GM18508 (cell line): ENCODE data around the gene ZNF469.

Experiments used
- ATAC-seq: cut with Tn5 transposase; IDR thresholded peaks from one replicate; pipeline ENCODE4 v1.9.1; 2021; ENCODE audit warnings: moderate number of reproducible peaks; ENCODE audit not compliant: insufficient read depth, unreplicated experiment

ZNF469 gene

GRCh38 chr16:88389191-88389590, 6.4 kb downstream of the ZNF469 start:
- ATAC-seq: no peak

- ATAC-seq: no peak
Measured at GRCh38 chr16:88389621-88390160, 6.9 kb downstream of the ZNF469 start.

- no peak for ATAC-seq
Measured at GRCh38 chr16:88390265-88390664, 7.5 kb downstream of the ZNF469 start.

GRCh38 chr16:88390735-88391134, 8.0 kb downstream of the ZNF469 start:
- no peak for ATAC-seq

- no peak for ATAC-seq
Measured at GRCh38 chr16:88391144-88391850, 8.5 kb downstream of the ZNF469 start.

- no peak for ATAC-seq
Measured at GRCh38 chr16:88392111-88392510, 9.4 kb downstream of the ZNF469 start.

- ATAC-seq: no peak
Measured at GRCh38 chr16:88392616-88393015, 9.9 kb downstream of the ZNF469 start.

GRCh38 chr16:88393034-88393433, 10.3 kb downstream of the ZNF469 start:
- ATAC-seq: no peak

- no peak for ATAC-seq
Measured at GRCh38 chr16:88393571-88393970, 10.8 kb downstream of the ZNF469 start.

GRCh38 chr16:88394426-88394825, 11.7 kb downstream of the ZNF469 start:
- no peak for ATAC-seq

GRCh38 chr16:88395669-88396584, 13.2 kb downstream of the ZNF469 start:
- no peak for ATAC-seq

- no peak for ATAC-seq
Measured at GRCh38 chr16:88398170-88398873, 15.6 kb downstream of the ZNF469 start.

- no peak for ATAC-seq
Measured at GRCh38 chr16:88398874-88399178, 16.1 kb downstream of the ZNF469 start.

- no peak for ATAC-seq
Measured at GRCh38 chr16:88400186-88400585, 17.4 kb downstream of the ZNF469 start.

GRCh38 chr16:88401604-88402246, 19.0 kb downstream of the ZNF469 start:
- ATAC-seq: no peak

GRCh38 chr16:88402551-88403240, 19.9 kb downstream of the ZNF469 start:
- ATAC-seq: no peak

GRCh38 chr16:88403794-88404581, 21.2 kb downstream of the ZNF469 start:
- ATAC-seq: no peak

- ATAC-seq: no peak
Measured at GRCh38 chr16:88404769-88405168, 22.0 kb downstream of the ZNF469 start.
